KMS-11 (cell line): ENCODE data around the gene EPHA6.
"Not testable (repeated sequence)": the region's sequence is repeated elsewhere in the genome, so short reads cannot be mapped to it uniquely, and the experiment has no call there.

Experiments
- H2AFZ ChIP-seq: fragments of 200-600 bp; sonication (generic); 2 replicates; pipeline ENCODE4 v1.6.1; 2016; ENCODE audit warnings: antibody characterized with exemption, mixed run types, low read depth
- H3K27ac ChIP-seq: fragments of 200-600 bp; sonication (generic); 2 replicates; pipeline ENCODE4 v1.6.1; 2016; ENCODE audit warnings: mild to moderate bottlenecking, mixed run types
- H3K27me3 ChIP-seq: fragments of 200-600 bp; sonication (generic); 2 replicates; pipeline ENCODE4 v1.6.1; 2017; ENCODE audit warnings: mild to moderate bottlenecking, low read depth, mixed run types, moderate library complexity; ENCODE audit not compliant: insufficient read depth
- H3K36me3 ChIP-seq: fragments of 200-600 bp; sonication (generic); 2 replicates; pipeline ENCODE4 v1.6.1; 2017; ENCODE audit warnings: mild to moderate bottlenecking, mixed run types; ENCODE audit not compliant: insufficient read depth
- H3K4me1 ChIP-seq: fragments of 200-600 bp; sonication (generic); 2 replicates; pipeline ENCODE4 v1.6.1; 2016; ENCODE audit warnings: mild to moderate bottlenecking, low read depth, mixed run types; ENCODE audit not compliant: poor library complexity, severe bottlenecking
- H3K4me2 ChIP-seq: fragments of 200-600 bp; sonication (generic); 2 replicates; pipeline ENCODE4 v1.7.0; 2016; ENCODE audit warnings: mild to moderate bottlenecking, mixed run types
- H3K4me3 ChIP-seq: fragments of 200-600 bp; sonication (generic); IDR thresholded peaks from 2 replicates; pipeline ENCODE4 v1.6.1; 2017; ENCODE audit warnings: low read depth, low read length, mixed read lengths; ENCODE audit not compliant: insufficient read depth
- H3K79me2 ChIP-seq: fragments of 200-600 bp; sonication (generic); 2 replicates; pipeline ENCODE4 v1.6.1; 2016; ENCODE audit warnings: low read depth, mixed run types; ENCODE audit not compliant: insufficient read depth
- H3K9ac ChIP-seq: fragments of 200-600 bp; sonication (generic); 2 replicates; pipeline ENCODE4 v1.6.1; 2016; ENCODE audit warnings: mild to moderate bottlenecking, mixed run types
- H4K20me1 ChIP-seq: fragments of 200-600 bp; sonication (generic); 2 replicates; pipeline ENCODE4 v1.6.1; 2016; ENCODE audit warnings: mild to moderate bottlenecking, mixed run types; ENCODE audit not compliant: insufficient read depth
- TF ChIP-seq, protein P1 (sequence below): fragments of 200-600 bp; sonication (generic); conservative IDR thresholded peaks from 2 replicates; pipeline ENCODE4 v1.6.1; 2017; ENCODE audit warnings: low read depth, mild to moderate bottlenecking, antibody characterized with exemption, low read length, moderate library complexity, mixed read lengths

The EPHA6 gene

DNA sequence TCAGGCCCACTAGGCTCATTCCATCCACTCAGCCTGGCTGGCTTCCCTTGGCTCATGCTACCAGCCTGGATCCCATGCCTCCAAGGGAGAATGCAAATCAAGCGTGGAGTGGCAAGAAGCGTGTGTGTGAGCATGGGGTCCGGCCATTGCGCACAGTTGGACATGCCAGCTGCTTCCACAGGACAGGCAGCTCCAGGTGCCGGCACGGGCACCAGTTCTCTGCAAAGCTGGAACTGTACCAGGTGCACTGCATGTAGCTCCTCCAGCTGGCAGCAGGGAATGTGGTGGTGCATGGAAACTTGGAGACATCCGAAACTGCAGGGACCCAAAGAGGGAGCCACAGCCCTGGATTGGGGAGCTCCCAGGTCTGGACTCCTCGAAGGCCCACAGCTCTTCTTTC lies 449.8 kb downstream of the EPHA6 start:
- no peaks in the 10 kb centered on the region for H3K4me1 ChIP-seq
- no peak overlapping the region for H3K27ac ChIP-seq
- TF ChIP-seq, protein P1, sequence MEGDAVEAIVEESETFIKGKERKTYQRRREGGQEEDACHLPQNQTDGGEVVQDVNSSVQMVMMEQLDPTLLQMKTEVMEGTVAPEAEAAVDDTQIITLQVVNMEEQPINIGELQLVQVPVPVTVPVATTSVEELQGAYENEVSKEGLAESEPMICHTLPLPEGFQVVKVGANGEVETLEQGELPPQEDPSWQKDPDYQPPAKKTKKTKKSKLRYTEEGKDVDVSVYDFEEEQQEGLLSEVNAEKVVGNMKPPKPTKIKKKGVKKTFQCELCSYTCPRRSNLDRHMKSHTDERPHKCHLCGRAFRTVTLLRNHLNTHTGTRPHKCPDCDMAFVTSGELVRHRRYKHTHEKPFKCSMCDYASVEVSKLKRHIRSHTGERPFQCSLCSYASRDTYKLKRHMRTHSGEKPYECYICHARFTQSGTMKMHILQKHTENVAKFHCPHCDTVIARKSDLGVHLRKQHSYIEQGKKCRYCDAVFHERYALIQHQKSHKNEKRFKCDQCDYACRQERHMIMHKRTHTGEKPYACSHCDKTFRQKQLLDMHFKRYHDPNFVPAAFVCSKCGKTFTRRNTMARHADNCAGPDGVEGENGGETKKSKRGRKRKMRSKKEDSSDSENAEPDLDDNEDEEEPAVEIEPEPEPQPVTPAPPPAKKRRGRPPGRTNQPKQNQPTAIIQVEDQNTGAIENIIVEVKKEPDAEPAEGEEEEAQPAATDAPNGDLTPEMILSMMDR: no peak
- H3K9ac ChIP-seq: no peak overlapping the region
- no peaks in the 10 kb centered on the region for H3K27me3 ChIP-seq
- H4K20me1 ChIP-seq: no peaks in the 10 kb centered on the region
- no peak overlapping the region for H3K4me3 ChIP-seq
- no peaks in the 10 kb centered on the region; the same call in 1 of the 2 replicates for H3K36me3 ChIP-seq
- H2AFZ ChIP-seq: no peak overlapping the region
- H3K79me2 ChIP-seq: no peaks in the 10 kb centered on the region
- no peak overlapping the region for H3K4me2 ChIP-seq

GRCh38 chr3:97265237-97266005 lies 451.0 kb downstream of the EPHA6 start:
- Histone ChIP-seq H3K4me2 (no peak overlapping the region), H3K4me1 (no peaks in the 10 kb centered on the region), H3K9ac (no peak overlapping the region), H3K36me3 (no peaks in the 10 kb centered on the region; the same call in 1 of the 2 replicates), H3K4me3 (no peak overlapping the region), H2AFZ (no peak overlapping the region), H3K27me3 (no peaks in the 10 kb centered on the region), H3K79me2 (no peaks in the 10 kb centered on the region), H4K20me1 (no peaks in the 10 kb centered on the region), H3K27ac (no peak overlapping the region)
- TF ChIP-seq, protein P1: no peak

DNA sequence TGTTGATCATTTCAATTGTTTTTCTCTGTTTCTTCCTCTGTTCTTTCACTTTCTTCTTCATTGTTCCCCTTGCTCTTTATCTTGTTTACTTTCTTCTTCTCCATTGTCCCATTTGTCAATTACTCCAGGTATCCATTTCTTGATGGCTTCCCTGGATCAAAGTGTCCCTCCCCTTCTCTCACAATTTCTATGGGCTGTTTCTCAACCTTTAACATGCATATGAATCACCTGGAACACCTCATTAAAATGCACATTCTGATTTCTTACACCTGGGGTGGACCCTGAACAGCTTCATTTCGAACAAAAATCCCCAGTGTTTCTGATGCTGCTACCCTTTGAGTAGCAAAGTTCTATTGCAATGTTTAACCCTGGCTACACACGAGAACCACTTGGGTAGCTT lies 454.8 kb downstream of the EPHA6 start:
- Histone ChIP-seq H2AFZ (no peak overlapping the region), H3K9ac (no peak overlapping the region), H4K20me1 (no peaks in the 10 kb centered on the region), H3K36me3 (no peaks in the 10 kb centered on the region; the same call in 1 of the 2 replicates), H3K4me3 (no peak overlapping the region), H3K79me2 (no peaks in the 10 kb centered on the region), H3K4me2 (no peak overlapping the region), H3K4me1 (no peaks in the 10 kb centered on the region), H3K27ac (no peak overlapping the region), H3K27me3 (no peaks in the 10 kb centered on the region)
- TF ChIP-seq, protein P1: no peak

- H3K9ac ChIP-seq, H3K27ac ChIP-seq, H2AFZ ChIP-seq, H3K36me3 ChIP-seq, H3K79me2 ChIP-seq, H3K4me2 ChIP-seq, H3K4me1 ChIP-seq, H3K4me3 ChIP-seq, H3K27me3 ChIP-seq, H4K20me1 ChIP-seq: not testable (repeated sequence)
These were observed 462.6 kb downstream of the EPHA6 start for GRCh38 chr3:97276879-97277550.

GRCh38 chr3:97277708-97278107 lies 463.3 kb downstream of the EPHA6 start:
- Histone ChIP-seq H3K79me2 (no peaks in the 10 kb centered on the region), H3K4me1 (no peaks in the 10 kb centered on the region), H3K9ac (no peak overlapping the region), H3K27me3 (no peaks in the 10 kb centered on the region), H4K20me1 (no peaks in the 10 kb centered on the region), H3K27ac (no peak overlapping the region), H2AFZ (no peak overlapping the region), H3K36me3 (no peaks in the 10 kb centered on the region), H3K4me3 (no peak overlapping the region), H3K4me2 (no peak overlapping the region)
- TF ChIP-seq, protein P1: no peak
